Natural killer cell treated with Interleukin-12 subunit alpha and Interleukin-12 subunit beta and Interleukin-15 and Interleukin-18, amount 100 ng/mL, for 72 hours (primary cell): ENCODE data around the gene SLC14A1. TPM values are rescaled to one million over a fixed set of nuclear protein-coding genes. Genes with fewer than 3 reads are reported as not detected.

Experiments
- ATAC-seq, 2 donors: fragments of 150-1000 bp; cut with Tn5 transposase in 1 of 2; sonication (Bioruptor Pico), chemical (Tn5 transposase) in 1 of 2; 2 replicates each; pipeline ENCODE4 v1.10.0; 2021
- DNase-seq: peaks from one replicate; pipeline ENCODE4 v3.0.0; 2022; ENCODE audit warnings: low spot score
- H3K27ac Mint-ChIP-seq, 2 donors: 1 replicate in 1 of 2; 2 replicates in 1 of 2; pipeline ENCODE4 v1.8.0; 2022; ENCODE audit warnings: mixed read lengths in 2 of 2, mild to moderate bottlenecking in 1 of 2, moderate library complexity in 1 of 2
- H3K27me3 Mint-ChIP-seq, 2 donors: 1 replicate in 1 of 2; 2 replicates in 1 of 2; pipeline ENCODE4 v1.8.0; 2022; ENCODE audit warnings: mixed read lengths in 2 of 2
- H3K36me3 Mint-ChIP-seq: one replicate; pipeline ENCODE4 v1.8.0; 2022; ENCODE audit warnings: mixed read lengths
- H3K4me1 Mint-ChIP-seq, 2 donors: 1 replicate in 1 of 2; 2 replicates in 1 of 2; pipeline ENCODE4 v1.8.0; 2022; ENCODE audit warnings: low read depth in 2 of 2, mixed read lengths in 2 of 2, mild to moderate bottlenecking in 1 of 2
- H3K4me3 Mint-ChIP-seq: one replicate; pipeline ENCODE4 v1.8.0; 2022; ENCODE audit warnings: mixed read lengths
- H3K9me3 Mint-ChIP-seq: 2 replicates; pipeline ENCODE4 v1.8.0; 2022; ENCODE audit warnings: mixed read lengths
- total RNA-seq, 2 donors: library from RNA; stranded (reverse); gene quantifications; one replicate each; pipeline ENCODE4 v1.2.3, GENCODE V29; 2022

SLC14A1 gene
- total RNA-seq, 2 donors from 2014 or later: 1.6 to 2.3 TPM

DNA sequence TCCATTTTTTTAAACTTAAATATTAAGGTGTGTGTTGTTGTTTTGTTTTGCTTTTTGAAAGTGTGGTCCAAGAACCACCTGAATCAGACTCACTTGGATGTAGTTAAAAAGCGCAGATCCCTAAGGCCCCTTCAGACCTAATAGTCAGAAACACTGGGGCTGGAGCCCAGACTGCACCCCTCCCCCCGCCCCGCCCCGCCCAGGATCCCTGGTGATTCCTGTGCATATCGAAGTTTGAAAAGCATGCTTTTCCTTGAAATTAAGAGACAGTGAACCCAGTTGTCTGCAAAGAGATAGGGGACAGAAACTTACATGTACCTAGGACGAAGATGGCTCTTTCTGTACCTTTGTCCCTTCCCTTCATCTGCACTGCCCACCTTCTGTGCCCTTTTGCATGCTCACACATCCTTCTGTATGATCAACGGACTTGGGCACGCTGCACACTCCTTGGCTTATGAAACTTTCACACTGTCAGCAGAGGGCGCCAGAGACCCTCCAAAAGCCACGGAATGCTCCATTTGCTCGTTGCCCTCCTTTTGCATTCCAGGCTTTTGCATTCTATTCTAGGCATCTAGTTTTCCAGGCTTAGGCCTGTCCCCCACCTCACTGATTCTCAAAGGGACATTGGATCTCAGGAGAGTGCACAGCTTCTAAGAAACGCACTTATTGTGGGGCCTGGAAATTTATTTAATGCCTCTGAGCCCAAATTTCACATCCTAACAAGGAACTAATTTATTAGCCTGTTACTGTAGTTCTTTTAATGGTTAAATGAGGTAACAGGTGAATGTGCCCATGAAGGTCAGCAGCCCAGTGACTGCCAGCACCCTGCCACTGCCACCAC lies 32.8 kb upstream of the SLC14A1 start:
- Mint-ChIP-seq H3K27me3 (no peaks in the 10 kb centered on the region), H3K4me3 (peak overlapping the region; percentile 25), H3K4me1 (peaks cover 37% of the 10 kb centered on the region in 2 donors), H3K9me3 (peaks cover 3% of the 10 kb centered on the region), H3K27ac (no peak overlapping the region), H3K36me3 (peaks cover 25% of the 10 kb centered on the region)
- ATAC-seq (peak in 1 of 2 donors; percentile 19), DNase-seq (peak; percentile 75)

DNA sequence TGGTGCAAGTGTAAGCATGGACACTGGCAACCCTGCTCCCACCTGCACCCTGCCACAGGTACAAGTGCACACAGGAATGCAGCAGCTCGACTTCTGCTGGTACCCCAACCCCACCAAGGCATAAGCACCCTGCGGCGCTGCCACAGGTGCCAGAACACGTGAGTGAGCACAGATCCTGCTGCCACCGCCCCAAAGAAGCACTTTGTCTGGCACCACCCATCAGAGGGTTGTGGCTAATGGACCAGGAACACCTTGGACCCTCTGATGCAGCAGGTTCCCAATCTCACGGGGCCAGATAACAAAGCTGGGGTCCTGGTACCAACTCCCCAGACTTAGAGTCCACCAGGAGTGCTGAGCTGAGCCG lies 32.2 kb upstream of the SLC14A1 start:
- ATAC-seq: no peak
- H3K27ac Mint-ChIP-seq: no peak overlapping the region

DNA sequence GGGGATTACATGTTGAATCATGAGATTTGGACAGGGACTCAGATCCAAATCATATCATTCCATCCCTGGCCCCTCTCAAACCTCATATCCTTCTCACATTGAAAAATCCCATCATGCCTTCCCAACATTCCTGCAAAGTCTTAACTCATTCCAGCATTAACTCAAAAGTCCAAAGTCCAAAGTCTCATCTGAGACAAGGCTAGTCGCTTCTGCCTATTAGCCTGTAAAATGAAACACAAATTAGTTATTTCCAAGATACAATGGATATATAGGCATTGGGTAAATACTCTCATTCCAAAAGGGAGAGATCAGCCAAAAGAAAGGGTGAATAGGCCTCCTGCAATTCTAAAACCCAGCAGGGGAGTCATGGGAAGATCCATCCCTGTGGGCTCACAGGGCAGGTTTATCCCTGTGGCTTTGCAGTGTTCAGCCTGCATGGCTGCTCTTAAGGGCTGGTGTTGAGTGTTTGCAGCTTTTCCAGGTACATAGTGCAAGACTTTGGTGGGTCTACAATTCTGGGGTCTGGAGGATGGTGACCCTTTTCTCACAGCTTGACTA lies 21.2 kb upstream of the SLC14A1 start:
- peaks cover 57% of the 10 kb centered on the region for H3K36me3 Mint-ChIP-seq
- ATAC-seq (no peak), DNase-seq (no peak)
- H3K9me3 Mint-ChIP-seq: peaks cover 14% of the 10 kb centered on the region
- H3K27me3 Mint-ChIP-seq: no peaks in the 10 kb centered on the region
- H3K4me3 Mint-ChIP-seq: no peak overlapping the region
- H3K4me1 Mint-ChIP-seq: no peaks in the 10 kb centered on the region
- no peak overlapping the region for H3K27ac Mint-ChIP-seq

More for the DNA sequence above, 32.2 kb upstream of the SLC14A1 start:
- Mint-ChIP-seq H3K4me3 (no peak overlapping the region), H3K36me3 (peaks cover 30% of the 10 kb centered on the region), H3K27me3 (no peaks in the 10 kb centered on the region), H3K4me1 (peaks cover 31% of the 10 kb centered on the region in 2 donors), H3K9me3 (peaks cover 3% of the 10 kb centered on the region)
- DNase-seq: no peak

DNA sequence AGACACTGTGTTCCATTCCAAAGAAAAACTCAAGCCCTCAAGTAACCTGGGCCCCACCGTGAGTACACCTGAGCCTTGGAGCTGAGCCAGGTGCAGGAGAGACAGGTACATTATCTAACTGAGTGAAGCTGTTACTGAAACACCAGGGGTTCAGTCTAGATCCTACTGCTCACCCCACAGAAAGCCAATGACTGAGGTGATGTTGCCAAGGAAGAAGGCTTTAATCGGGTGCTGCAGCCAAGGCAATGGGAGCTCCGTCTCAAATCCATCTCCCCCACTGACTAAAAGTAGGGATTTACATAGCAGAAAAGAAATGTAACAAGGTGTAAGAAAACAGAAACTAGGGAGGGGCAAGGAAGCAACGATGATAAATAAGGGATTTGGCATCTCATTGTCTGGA lies 15.2 kb upstream of the SLC14A1 start:
- Mint-ChIP-seq H3K36me3 (peaks cover 34% of the 10 kb centered on the region), H3K9me3 (peaks cover 17% of the 10 kb centered on the region), H3K4me3 (no peak overlapping the region), H3K4me1 (no peaks in the 10 kb centered on the region), H3K27ac (no peak overlapping the region), H3K27me3 (no peaks in the 10 kb centered on the region)
- no peak for ATAC-seq
- DNase-seq: no peak

DNA sequence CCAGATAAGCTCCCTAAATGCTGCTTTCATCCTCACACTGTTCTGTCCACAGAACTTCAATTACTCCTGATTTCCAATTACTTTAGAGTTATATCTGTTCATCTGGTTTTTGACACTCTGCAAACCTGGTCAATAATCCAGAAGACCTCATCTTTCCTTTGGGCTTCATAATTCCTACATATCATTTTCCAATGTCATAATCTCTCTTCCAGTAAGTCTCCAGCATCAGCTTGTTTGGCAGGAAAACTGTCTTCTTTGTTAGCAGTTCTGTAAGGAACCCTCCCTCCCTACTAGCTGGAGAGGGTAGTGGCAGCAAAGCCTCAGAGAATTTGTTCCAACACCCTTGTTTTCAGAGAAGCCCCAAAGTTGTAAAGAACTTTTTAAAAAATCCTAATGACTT lies 11.9 kb upstream of the SLC14A1 start:
- no peaks in the 10 kb centered on the region for H3K27me3 Mint-ChIP-seq
- H3K27ac Mint-ChIP-seq: no peak overlapping the region
- ATAC-seq (no peak), DNase-seq (no peak)
- peaks cover 0 to 5% of the 10 kb centered on the region in 2 donors for H3K4me1 Mint-ChIP-seq
- H3K4me3 Mint-ChIP-seq: no peak overlapping the region
- H3K9me3 Mint-ChIP-seq: peaks cover 13% of the 10 kb centered on the region
- peaks cover 21% of the 10 kb centered on the region for H3K36me3 Mint-ChIP-seq

DNA sequence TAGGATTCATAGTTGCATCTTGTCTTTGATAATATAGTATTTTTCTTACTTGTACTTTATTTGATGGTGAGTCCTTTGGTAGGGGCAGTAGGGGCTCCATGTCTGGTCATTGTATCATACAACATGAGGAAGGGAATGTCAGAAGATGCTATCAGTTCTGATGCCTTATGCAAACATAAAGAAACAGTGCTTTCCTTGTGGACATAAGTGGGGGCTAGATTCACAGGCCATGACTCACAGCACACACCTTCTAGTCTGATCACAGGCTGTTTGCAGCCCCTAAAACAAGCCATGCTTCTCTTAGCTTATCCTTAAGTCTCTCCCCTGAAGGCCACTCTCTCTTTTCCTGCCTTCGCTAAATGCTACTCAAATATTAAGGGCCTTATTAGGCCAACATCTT lies 10.7 kb upstream of the SLC14A1 start:
- no peak overlapping the region for H3K4me3 Mint-ChIP-seq
- peaks cover 0 to 5% of the 10 kb centered on the region in 2 donors for H3K4me1 Mint-ChIP-seq
- H3K27ac Mint-ChIP-seq: no peak overlapping the region
- H3K9me3 Mint-ChIP-seq: peaks cover 9% of the 10 kb centered on the region
- ATAC-seq: no peak
- peaks cover 15% of the 10 kb centered on the region for H3K36me3 Mint-ChIP-seq
- no peak for DNase-seq
- H3K27me3 Mint-ChIP-seq: no peaks in the 10 kb centered on the region

DNA sequence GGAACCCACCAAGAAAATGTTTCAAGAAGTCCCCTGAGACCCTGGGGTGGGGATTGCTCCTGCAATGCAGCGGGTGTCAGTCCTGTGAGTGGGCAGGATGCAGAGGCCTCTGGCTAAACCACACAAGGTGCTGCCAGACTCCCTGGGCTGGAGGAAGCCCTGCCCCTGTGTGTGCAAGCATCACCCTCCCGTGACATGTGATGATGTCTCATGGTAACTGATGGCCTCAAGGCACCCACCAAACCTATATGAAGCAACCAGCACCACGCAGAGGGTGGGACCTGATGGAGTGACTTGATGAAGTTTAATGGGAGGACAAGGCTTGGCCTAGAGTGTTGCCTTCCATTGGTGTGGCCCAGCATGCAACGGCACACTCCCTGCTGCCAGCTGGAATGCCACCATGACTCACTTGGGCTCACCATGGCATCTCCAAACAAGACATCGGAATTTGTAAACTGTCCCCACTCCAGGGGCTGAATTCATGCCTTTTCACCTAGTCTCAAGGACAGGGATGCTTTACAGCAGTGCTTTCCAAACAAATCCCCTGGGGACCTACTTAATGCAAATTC lies 8.7 kb upstream of the SLC14A1 start:
- Mint-ChIP-seq H3K36me3 (peaks cover 6% of the 10 kb centered on the region), H3K27ac (no peak overlapping the region), H3K9me3 (peaks cover 3% of the 10 kb centered on the region), H3K4me3 (no peak overlapping the region), H3K4me1 (peaks cover 0 to 5% of the 10 kb centered on the region in 2 donors), H3K27me3 (no peaks in the 10 kb centered on the region)
- ATAC-seq: peak in 1 of 2 donors; percentile 11
- no peak for DNase-seq

DNA sequence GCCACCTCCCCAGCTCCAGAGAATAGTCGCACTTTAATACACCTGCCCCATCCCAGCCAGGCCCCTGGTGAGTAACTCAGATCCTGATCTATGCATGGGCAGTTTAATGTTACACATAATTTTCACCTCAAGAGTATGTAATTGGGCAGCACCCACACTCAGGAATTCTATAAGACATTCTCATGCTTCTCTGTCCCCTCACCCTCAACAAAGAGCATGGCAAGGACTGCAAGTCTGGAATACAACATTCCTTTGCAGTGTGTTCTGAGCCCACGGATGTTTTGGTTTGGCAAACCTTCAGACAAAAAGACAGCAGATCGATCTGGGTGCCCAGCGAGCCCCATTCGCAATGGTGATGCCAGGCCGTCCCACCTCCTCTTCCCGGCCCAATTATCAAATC lies 4.9 kb upstream of the SLC14A1 start:
- no peak overlapping the region for H3K27ac Mint-ChIP-seq
- H3K36me3 Mint-ChIP-seq: no peaks in the 10 kb centered on the region
- DNase-seq (no peak), ATAC-seq (no peak)
- peaks cover 0 to 5% of the 10 kb centered on the region in 2 donors for H3K4me1 Mint-ChIP-seq
- no peak overlapping the region for H3K4me3 Mint-ChIP-seq
- no peaks in the 10 kb centered on the region for H3K9me3 Mint-ChIP-seq
- no peaks in the 10 kb centered on the region for H3K27me3 Mint-ChIP-seq

DNA sequence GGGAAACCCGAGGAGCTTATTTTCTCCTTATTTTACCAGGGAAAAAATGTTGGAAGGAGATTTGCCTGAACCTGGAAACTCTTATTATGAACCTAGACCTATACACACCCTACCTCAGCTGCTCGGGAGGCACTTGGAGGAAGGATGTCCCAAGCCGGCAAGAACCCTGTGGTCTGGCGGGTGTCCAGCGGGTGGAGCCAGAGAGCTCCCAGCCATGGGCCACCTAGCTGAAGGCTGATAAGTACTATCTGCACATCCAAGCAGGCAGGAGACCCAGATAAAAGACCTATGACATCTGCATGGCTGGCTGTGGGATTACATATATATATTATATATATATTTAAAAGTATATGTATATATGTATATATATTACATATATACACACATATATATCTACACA lies 1.1 kb upstream of the SLC14A1 start:
- Mint-ChIP-seq H3K4me3 (no peak overlapping the region), H3K9me3 (no peaks in the 10 kb centered on the region), H3K36me3 (peaks cover 4% of the 10 kb centered on the region), H3K27ac (no peak overlapping the region), H3K27me3 (no peaks in the 10 kb centered on the region), H3K4me1 (no peaks in the 10 kb centered on the region)
- DNase-seq (peak; percentile 80), ATAC-seq (peak; percentile 84 to 87)

DNA sequence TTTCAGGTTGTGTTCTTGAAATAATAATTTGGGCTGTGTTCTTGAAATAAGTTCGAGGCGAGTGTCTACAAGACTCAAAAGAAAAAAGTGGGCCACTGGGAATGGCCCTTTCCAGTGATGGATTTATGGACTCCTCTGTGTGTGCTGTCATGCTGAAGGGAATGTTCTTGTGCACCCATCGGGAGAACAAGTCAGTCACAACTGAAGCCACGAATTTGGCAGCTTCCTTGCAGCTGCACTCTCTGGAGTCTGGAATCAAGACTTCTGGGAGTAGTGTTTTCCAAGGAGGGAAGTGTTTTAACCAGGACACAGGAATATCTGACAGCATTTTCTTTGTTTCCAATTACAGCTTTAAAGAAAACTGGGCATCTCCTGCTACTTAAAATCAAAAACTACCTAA lies 620 bp downstream of the SLC14A1 start:
- H3K9me3 Mint-ChIP-seq: no peaks in the 10 kb centered on the region
- no peaks in the 10 kb centered on the region for H3K4me1 Mint-ChIP-seq
- H3K27ac Mint-ChIP-seq: no peak overlapping the region
- ATAC-seq: no peak
- no peak overlapping the region for H3K4me3 Mint-ChIP-seq
- H3K27me3 Mint-ChIP-seq: no peaks in the 10 kb centered on the region
- H3K36me3 Mint-ChIP-seq: peaks cover 4% of the 10 kb centered on the region
- no peak for DNase-seq

DNA sequence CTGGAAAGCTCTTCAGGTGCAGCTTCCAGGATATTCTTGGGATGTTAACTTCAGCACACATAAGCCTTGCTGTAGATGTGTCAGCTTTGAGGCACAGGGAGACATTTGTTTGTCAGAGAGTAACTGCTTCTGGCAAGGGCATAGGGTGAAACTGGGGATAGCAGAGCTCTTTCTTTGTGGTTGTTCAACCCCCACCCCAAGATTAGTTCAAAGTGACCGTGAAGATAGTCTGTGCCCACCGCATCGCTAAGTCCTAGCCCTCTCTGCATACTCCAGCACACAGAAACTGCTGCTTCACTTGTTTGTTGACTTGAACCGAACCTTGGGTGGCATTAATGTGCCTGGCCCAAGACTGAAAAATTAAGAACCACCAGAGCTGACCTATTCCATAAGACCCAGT lies 1.4 kb downstream of the SLC14A1 start:
- DNase-seq (no peak), ATAC-seq (no peak)
- no peak overlapping the region for H3K27ac Mint-ChIP-seq
- no peaks in the 10 kb centered on the region for H3K27me3 Mint-ChIP-seq
- peaks cover 4% of the 10 kb centered on the region for H3K36me3 Mint-ChIP-seq
- H3K4me3 Mint-ChIP-seq: no peak overlapping the region
- no peaks in the 10 kb centered on the region for H3K9me3 Mint-ChIP-seq
- H3K4me1 Mint-ChIP-seq: no peaks in the 10 kb centered on the region

DNA sequence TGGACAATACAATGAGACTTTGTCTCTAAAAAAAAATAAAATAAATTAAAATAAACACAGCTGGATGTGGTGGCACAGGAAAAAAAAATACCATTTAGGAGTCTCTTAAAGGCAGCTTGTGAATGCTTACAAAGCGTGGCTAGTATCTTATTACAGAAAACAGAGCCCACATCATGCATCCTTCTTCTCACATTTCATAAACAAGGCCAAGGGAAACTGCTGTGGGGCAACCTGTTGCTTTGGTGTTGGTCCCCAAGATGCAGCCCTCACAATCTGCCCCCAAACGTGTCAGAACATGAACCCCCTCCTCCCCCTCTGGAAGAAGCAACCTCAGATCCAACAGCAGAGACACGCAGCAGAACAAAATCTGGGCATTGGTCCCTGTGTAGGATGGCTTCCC lies 2.6 kb downstream of the SLC14A1 start:
- DNase-seq: no peak
- Mint-ChIP-seq H3K9me3 (no peaks in the 10 kb centered on the region), H3K36me3 (peaks cover 4% of the 10 kb centered on the region), H3K4me3 (no peak overlapping the region), H3K4me1 (no peaks in the 10 kb centered on the region), H3K27ac (no peak overlapping the region), H3K27me3 (no peaks in the 10 kb centered on the region)
- ATAC-seq: no peak

DNA sequence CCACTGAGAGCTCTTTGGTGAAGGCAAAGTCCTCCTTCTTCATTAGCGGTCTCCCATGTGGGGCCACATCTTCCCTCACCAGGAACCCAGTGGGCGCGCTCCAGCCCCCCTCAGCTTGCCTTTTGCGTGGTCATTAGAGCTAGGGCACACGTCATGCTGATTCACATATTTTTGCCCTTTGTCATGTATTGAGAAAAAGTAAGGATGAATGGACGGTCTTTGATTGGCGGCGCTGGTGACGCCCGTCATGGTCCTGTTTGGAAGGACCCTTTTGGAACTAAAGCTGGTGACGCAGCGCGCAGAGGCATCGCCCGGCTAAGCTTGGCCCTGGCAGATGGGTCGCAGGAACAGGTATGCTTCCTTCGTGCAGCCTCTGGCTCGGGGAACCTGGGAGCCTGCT lies 3.1 kb downstream of the SLC14A1 start:
- Mint-ChIP-seq H3K36me3 (peaks cover 4% of the 10 kb centered on the region), H3K27me3 (no peaks in the 10 kb centered on the region), H3K4me3 (no peak overlapping the region), H3K27ac (no peak overlapping the region), H3K4me1 (no peaks in the 10 kb centered on the region), H3K9me3 (no peaks in the 10 kb centered on the region)
- DNase-seq (no peak), ATAC-seq (no peak)

DNA sequence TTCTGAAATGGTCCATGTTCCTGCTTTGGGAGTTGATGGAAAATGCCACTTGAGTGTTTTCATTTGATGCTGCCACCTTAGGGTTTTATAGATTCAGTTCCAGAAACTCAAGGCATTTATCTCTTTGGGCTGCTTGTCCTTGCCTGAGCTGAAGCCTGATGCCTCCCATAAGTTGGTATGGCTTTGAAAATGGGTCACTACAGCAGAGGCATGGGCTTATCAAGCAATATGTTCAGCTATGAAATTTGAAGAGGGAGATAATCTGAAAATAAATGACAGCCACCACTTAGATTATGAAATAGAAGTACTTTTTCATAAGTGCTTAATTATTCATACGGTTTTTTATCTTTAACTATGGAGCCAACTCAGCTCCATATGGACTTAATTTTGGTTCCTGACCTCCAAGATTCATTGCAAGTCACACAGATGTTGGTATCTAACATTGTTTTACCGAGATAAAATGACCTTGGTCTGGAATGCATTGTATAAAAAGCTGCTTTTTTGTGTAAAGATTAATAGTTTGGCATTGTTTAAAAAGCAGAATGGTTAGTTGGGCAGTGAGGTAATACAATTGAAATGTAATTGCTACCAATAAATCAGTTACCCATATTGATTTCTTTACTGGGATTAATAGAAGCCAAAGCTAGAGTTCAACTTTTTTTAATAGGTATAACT lies 4.5 kb downstream of the SLC14A1 start:
- H3K4me1 Mint-ChIP-seq: no peaks in the 10 kb centered on the region

More for the DNA sequence above, 4.5 kb downstream of the SLC14A1 start:
- ATAC-seq: no peak
- H3K4me3 Mint-ChIP-seq: no peak overlapping the region
- no peaks in the 10 kb centered on the region for H3K9me3 Mint-ChIP-seq
- no peak for DNase-seq
- H3K27me3 Mint-ChIP-seq: no peaks in the 10 kb centered on the region
- H3K27ac Mint-ChIP-seq: no peak overlapping the region
- peaks cover 4% of the 10 kb centered on the region for H3K36me3 Mint-ChIP-seq
